HCT116 (cell line): ENCODE results near the gene C14orf93.

Experiments used
- CEBPB ChIP-seq: IDR thresholded peaks from 2 replicates; pipeline ENCODE4 v1.6.1; 2012; ENCODE audit warnings: low read depth
- CTCF ChIP-seq, 3 experiments: fragments of 200-600 bp in 1 of 3; sonication (generic) in 1 of 3; IDR thresholded peaks in 2 of 3; conservative IDR thresholded peaks in 1 of 3; 2 replicates each; pipeline ENCODE4 v1.5.1; 2012 to 2017; ENCODE audit warnings: low read depth in 2 of 3, low read length in 2 of 3, antibody characterized with exemption in 1 of 3, borderline replicate concordance in 1 of 3, control low read depth in 1 of 3, mild to moderate bottlenecking in 1 of 3, mixed read lengths in 1 of 3, mixed run types in 1 of 3, moderate library complexity in 1 of 3; ENCODE audit not compliant: insufficient read depth in 1 of 3
- ELF1 ChIP-seq: IDR thresholded peaks from 2 replicates; pipeline ENCODE4 v1.6.1; 2012; ENCODE audit warnings: low read depth, borderline replicate concordance
- EZH2 ChIP-seq: fragments of 200-600 bp; sonication (generic); IDR thresholded peaks from 2 replicates; pipeline ENCODE4 v1.6.1; 2017; ENCODE audit warnings: antibody characterized with exemption, mixed run types
- JUND ChIP-seq: IDR thresholded peaks from 2 replicates; pipeline ENCODE4 v1.6.1; 2012
- MAX ChIP-seq: IDR thresholded peaks from 2 replicates; pipeline ENCODE4 v1.6.1; 2012
- POLR2A ChIP-seq: IDR thresholded peaks from 2 replicates; pipeline ENCODE4 v1.7.0; 2011; ENCODE audit warnings: borderline replicate concordance; ENCODE audit not compliant: insufficient read depth, insufficient read length; ENCODE audit errors: extremely low read depth
- POLR2AphosphoS5 ChIP-seq: IDR thresholded peaks from 2 replicates; pipeline ENCODE4 v1.6.1; 2011; ENCODE audit warnings: mild to moderate bottlenecking, low read depth, low read length, moderate library complexity
- SP1 ChIP-seq: IDR thresholded peaks from 2 replicates; pipeline ENCODE4 v1.6.1; 2012; ENCODE audit warnings: low read depth
- TCF7L2 ChIP-seq: IDR thresholded peaks from 2 replicates; pipeline ENCODE4 v1.7.0; 2011; ENCODE audit warnings: borderline replicate concordance, inconsistent platforms; ENCODE audit not compliant: insufficient read depth, insufficient read length; ENCODE audit errors: extremely low read depth
- ZNF274 ChIP-seq: fragments of 200-500 bp; sonication (Bioruptor generic); IDR thresholded peaks from 2 replicates; pipeline ENCODE4 v1.6.1; 2014; ENCODE audit warnings: mild to moderate bottlenecking, low read depth, low read length, inconsistent platforms

- TF ChIP-seq CTCF (IDR thresholded peaks at IDR 0.05 in 2 of 3, conservative IDR thresholded peaks at IDR 0.05 in 1 of 3; ENCODE audit: borderline replicate concordance in 1 of 3, insufficient read depth in 1 of 3, low read depth in 2 of 3, low read length in 2 of 3), result no peak
- TF ChIP-seq CEBPB, result no peak
- no peak for TF ChIP-seq TCF7L2
- TF ChIP-seq SP1, result no peak
- TF ChIP-seq POLR2A, result no peak
- no peak for TF ChIP-seq EZH2
- no peak for TF ChIP-seq ELF1
- TF ChIP-seq ZNF274, result no peak
- TF ChIP-seq MAX, result no peak
- TF ChIP-seq POLR2AphosphoS5, result no peak
- TF ChIP-seq JUND, result no peak
Observed at GRCh38 chr14:22996768-22997654, 12.9 kb downstream of the C14orf93 start.
